GM19438 (cell line): Measurements from ENCODE around the gene CASP5.
"Not testable (repeated sequence)": the region's sequence is repeated elsewhere in the genome, so short reads cannot be mapped to it uniquely, and the experiment has no call there.

Experiments
- ATAC-seq: cut with Tn5 transposase; IDR thresholded peaks from one replicate; pipeline ENCODE4 v1.9.1; 2021; ENCODE audit warnings: low read depth; ENCODE audit not compliant: unreplicated experiment

Gene CASP5

DNA sequence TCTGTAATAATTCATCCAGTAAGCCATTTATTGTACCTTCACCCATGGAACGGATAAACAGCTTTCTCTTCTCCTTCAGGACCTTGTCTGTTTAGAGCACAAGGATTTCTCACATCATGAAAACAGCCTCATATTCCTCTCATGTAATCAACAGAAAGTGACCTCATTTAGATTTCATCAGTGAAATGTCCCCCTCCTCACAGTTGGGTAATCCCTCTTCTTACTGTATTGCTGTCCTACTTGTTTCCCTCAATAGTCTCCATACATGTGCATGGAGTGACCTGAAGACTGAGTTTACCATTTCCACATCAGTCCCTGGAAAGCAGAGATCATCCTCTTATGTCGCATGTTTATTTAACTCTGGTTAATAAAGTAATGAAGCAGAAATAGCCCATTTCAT lies 11.4 kb upstream of the CASP5 start:
- peak; percentile 24 for ATAC-seq

DNA sequence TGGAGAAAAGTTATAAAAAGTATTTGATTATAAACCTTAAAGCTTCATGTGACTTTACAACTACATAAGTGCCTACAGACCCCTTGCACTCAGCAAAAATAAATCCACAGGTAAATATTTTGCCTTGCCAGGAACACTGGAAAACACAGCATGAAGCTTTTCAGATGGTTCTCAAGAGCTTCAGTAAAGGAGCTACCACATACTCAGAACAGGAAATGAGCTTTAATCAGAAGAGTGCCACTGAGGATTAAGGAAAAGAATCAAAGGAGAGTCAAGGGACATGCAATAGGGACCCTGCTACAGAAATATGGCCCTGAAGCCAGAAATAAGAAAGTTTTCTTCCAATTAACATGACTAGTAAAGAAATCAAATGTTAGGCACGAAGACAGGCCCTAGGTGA lies 10.8 kb upstream of the CASP5 start:
- ATAC-seq, result no peak

DNA sequence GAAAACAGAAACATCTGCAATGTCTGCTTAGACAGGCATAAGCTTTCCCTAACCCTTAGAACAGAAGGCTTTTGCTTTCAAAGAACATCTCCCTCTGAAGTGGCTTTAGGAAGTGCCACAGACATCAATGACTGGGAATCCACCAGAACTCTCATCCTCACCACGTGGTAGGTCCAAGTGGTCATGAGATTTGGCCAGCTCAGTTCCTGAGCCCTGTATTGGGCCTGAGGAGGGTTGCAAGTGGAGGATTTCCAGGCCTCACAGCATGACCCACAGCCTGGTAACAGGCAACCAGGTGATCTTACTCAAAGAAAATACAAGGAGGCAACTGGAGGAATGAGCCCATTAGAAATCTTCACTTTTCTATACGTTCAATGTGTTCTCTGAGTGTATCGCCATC lies 10.4 kb upstream of the CASP5 start:
- ATAC-seq, result no peak

DNA sequence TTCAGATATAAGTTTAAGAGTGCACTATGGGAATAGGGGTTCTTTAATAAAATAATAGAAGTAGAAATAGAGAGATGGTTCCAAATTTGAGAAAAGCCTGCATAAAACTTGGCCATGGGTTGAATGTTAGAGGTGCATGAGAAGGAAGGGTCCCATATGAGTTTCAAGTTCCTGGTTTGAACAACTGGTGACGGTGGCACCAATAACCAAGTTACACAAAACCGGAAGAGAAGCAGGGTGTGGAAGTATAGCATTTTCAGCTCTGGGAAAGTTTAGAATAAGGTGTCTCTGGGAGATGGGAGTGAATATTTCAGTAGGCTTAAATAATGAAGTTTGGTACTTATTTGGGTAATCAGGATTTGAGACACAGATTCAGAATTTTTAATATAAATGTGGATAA lies 9.5 kb upstream of the CASP5 start:
- ATAC-seq, result no peak

DNA sequence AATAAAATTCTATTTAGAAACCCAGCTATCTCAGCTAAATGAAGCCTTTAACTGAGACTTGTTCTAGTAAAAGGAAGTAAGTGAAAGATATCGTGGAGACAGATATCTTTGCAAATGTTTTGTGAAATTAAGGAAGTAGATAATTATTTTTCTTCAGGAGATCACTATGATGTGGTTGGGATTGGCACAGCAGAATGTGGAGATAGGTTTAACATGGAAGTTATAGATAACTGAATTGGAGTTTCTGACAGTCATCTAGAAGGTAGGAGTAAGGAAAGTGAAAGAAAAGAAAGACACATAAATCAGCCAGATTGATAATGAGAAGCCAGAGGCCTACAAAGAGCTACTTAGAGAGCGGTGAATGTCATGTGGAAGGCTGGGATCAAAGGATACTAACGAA lies 4.7 kb upstream of the CASP5 start:
- no peak for ATAC-seq

DNA sequence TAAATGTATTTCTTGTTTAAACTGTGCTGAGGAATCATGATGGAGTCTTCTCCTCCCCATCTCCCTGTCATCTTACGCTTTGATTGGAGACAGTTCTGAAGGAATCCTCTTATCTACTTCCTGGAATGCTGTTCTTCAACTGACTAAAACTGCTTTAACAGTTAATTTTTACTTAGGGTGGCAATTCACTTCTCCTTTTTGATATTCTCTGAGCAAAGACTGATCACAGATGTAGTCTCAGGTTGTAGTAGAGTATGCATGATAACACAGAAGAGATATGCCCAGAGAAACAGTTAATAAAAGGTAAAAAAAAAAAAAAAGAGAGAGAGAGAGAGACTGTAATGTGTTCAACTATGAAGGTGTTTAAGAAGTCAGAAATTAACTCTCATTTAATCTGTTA lies 1.4 kb upstream of the CASP5 start:
- ATAC-seq, result no peak

DNA sequence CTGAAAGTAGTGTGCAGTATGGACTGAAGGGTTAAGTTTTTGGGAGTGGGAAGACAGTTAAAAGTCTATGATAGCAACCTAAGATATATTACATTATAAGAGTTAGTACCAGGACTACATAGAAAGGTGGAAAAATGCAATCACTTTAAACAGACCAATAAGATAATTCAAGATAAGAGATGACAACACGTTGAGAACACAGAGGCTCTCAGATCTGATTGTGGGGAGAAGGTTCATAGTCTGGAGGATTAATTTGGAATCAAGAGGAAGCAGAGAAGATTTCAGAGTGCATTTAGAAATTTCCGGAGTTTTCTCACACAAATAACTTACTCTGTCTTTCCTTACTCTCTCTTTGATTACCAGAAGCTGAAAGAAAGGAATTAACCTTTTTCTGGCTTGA lies 441 bp downstream of the CASP5 start:
- ATAC-seq, result no peak

DNA sequence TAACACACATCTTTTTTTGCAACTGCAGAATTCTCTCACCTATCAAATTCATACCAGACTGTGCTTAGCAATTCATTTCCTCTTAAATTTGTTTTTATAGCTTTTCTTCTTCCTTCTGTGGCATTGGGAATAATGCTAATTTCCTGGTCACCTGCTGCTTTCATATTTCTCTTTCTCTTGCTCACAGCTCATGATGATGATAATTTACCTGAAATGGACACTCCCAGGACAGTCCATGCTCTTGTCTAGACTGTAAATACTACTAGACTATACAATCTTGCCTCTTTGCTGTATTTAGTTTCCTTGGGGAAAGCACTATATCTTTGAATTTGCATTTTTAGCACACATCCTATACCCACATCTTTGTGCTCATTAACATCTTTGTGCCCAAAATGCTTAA lies 15.5 kb downstream of the CASP5 start:
- ATAC-seq, result no peak

DNA sequence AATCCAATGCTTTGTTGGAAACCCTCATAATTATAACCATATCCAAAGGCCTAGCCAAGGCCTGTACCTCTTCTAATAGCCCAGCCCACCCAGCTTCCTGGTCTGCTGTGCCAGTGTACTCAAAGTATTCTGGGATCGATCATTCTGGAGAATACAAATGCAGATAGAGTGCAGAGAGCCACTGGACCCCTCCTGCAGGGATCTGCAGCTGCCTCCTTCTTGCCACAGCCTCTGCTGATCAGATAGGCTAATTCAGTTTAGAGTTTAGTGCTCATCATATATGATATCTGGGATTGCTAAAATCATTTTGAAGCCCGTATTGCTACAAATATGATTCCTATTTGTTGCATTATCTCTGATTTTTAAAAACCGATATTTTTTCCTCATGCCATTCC lies 17.5 kb downstream of the CASP5 start:
- no peak for ATAC-seq

DNA sequence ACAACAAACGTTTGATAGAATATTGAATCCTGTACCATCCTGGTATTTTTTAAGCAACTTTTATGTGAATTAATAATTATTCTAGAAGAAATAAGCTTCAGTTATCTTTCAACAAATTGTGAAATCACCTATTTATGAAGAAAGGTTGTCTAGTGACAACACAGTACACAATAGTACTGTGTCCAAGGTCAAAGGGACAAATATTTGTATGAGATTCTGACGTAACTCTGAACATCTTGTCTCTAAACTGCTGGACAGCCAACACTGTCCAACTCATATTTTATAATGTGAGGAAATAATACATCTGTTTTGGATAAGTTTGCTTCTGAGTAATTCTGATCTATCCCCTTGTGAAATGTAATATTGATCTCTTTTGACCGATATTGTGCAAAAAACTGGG lies 18.9 kb downstream of the CASP5 start:
- ATAC-seq, result no peak

DNA sequence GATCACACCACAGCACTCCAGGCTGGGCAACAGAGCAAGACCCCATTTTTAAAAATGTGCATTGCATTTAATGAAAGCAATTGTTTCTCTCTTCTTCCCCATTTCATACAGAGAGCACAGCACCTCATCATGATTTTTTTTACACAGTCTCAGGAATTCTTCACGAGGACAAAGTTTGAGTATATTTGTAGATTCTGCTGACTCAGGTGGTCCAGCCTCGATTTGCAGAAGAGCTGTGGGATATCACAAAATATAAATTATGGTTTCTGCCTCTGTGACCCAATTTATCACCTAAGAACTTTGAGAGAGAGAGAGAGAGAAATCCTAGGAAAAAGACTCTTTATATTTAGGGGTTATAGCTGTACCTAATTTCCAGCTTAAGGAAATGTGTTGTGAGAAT lies 19.8 kb downstream of the CASP5 start:
- ATAC-seq, result no peak

DNA sequence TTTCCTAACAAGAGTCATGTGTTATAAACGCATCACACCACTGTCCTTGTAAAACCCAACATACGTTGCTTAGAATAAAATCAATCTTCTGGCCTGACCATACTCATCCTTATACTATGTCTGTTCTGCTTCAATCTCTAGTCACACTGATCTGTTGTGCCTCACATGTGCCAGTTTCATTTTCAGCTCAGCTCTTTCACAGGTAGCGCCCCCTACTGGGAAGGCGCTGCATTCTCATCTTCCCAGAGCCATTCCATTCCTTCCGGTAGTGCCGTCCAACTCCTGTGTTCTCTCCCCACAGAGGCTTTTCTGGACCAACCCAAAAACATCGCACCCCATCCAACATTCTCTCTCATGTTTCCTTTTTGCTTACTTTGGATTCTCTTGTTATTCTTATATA lies 22.2 kb downstream of the CASP5 start:
- ATAC-seq, result peak; percentile 81

DNA sequence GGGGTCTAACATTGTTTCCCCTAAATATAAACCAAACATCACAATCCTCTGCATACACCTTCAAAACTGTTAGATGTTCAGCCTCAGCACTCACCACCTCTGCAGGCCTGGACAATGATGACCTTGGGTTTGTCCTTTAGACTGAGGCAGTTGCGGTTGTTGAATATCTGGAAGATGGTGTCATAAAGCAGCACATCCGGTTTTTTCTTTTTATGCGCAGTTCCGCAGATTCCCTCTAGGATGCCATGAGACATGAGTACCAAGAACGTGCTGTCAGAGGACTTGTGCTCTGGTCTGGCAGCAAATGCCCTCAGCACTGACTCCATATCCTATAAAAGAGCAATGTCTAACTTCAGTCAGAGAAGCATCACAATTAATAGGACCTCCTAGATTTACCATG lies 22.8 kb downstream of the CASP5 start:
- no peak for ATAC-seq

DNA sequence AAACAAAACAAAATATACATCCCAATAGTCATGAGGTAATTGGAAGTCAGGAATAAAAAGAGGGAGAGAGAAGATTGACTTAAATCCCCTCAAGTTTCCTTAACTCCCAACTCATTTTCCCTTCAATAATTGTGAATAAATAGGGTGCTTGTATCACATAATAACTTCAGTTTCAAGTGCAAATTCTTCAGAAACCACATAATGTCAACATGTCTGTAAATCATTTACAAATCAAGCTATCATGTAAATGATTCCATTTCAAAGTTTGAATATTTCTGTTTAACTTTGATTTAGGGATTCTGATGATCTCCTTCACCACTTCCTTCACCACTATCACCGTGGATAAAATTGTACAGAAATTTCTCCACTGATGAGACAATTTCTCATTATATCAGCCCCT lies 23.2 kb downstream of the CASP5 start:
- no peak for ATAC-seq

DNA sequence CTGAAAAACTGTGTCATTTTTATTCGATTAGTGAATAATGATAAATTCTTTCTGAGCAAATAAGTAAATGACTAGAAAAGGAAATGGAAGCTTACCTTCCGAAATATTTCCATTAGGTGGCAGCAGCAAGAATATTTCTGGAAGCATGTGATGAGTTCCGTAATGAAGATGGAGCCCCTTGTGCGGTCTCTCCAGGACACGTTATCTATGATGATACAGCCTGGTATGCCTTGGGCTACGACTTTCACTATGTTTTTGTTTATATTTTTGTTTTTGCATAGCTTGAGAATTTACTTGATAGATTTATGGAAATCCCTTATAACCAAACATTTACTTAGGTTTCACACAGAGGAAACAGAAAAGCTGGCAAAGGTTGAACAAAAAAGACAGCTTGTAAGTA lies 25.7 kb downstream of the CASP5 start:
- no peak for ATAC-seq

DNA sequence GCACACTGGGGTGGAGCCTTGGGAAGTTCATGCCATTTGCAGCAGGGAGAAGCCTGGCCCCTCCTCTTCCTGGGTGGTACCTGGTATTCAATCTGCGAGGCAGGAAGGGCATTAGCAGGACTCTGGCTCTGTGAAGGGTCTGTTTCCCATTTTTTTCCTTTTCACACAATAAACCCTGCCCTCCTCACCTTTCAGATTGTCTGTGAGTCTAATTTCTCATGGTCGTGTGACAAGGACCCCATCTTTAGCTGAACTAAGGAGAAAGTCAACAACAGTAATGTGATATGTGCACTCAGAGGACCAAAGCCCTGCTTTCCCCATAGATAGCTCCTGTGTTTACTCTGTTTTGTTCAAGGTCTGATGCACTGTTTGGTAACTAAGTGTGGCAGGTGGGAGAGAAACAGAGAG lies 28.0 kb downstream of the CASP5 start:
- ATAC-seq, result no peak

DNA sequence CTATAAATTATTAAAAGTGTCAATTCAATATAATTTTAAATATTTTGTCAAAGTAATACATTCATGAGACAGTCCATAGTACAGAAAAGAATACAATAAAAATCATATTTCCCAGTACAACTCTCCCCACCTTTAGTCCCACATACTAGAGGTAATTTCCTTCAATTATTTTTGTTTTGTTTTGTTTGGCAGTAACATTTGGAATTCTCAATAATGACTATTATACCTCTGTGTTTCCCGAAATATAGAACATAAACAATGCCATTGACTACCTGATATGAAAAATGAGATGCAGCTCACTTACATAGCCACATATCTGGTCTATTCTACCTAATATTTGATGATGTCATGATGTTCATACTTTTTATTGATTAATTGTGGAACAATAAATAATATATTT lies 30.2 kb downstream of the CASP5 start:
- ATAC-seq, result no peak

DNA sequence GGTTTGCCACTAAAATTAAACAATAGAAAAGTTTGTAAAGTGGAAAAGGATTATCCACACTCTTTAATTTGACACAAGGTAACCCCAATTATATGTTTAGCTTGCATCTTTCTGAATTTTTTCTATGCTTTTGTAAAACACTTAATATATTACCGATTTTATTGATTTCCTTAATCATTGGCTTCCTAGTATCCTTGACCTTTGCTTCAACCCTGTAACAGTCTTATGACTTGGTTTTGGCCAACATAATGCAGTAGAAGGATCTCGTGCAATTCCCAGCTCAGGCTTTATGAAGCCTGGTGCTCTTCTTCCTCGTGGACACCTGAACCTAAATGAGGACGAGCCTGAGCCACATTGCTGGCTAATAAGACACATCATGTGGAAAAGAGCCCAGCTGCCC lies 31.0 kb downstream of the CASP5 start:
- no peak for ATAC-seq

DNA sequence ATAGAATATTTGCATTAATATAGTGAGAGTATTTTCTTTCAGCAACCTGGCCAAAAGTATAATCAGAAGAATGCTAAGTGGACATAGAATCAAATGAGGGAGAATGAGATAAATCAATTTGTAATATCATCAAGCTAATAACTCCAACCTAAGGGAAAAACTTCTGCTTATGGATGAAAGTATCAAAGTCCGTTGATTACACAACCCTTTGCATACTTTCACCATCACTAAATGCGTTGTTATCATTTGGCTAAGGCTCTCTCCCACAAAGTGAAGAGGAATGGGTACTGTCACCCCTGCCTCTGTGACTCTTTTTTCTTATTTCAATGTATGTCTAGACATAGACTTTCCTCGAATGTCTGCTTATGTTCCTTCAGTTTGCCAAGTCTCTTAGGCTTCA lies 38.2 kb downstream of the CASP5 start:
- no peak for ATAC-seq

DNA sequence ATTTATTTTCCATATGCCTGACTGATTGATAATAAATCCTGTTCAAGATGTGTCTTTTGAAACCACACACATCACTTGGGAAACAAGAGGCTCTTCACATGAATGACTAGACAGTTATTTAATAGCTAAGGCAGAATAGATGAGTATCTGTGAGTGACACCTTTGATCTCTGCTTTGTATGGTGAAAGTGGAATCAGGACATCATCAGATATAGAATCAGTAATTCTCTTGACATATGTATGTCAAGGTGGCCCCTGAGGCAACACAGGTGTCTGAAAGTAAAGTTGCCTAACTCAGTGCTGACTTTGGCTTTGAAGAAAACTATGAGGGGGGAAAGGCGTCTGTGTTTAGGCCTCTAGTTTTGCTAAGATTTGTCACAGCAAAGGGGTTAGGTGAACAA lies 43.1 kb downstream of the CASP5 start:
- no peak for ATAC-seq

DNA sequence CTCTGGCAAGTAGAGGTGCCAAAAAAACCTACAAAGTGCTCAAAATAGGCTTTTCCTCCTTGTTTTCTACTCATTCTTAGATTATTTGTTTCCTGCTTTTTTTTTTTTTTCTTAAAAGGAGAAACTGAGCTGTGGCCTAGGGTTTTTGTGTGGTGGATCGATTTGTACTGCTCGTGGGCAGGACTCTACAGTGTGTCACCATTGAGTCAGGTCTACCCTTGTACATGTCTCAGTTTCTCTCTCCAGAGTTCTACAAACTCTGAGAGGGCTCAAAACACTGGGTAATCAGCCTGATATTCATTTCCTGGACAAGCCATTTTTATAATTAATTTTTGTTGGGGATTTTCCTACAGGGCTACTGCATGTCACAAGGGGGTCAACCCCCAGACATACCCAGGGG lies 49.4 kb downstream of the CASP5 start:
- ATAC-seq, result no peak

DNA sequence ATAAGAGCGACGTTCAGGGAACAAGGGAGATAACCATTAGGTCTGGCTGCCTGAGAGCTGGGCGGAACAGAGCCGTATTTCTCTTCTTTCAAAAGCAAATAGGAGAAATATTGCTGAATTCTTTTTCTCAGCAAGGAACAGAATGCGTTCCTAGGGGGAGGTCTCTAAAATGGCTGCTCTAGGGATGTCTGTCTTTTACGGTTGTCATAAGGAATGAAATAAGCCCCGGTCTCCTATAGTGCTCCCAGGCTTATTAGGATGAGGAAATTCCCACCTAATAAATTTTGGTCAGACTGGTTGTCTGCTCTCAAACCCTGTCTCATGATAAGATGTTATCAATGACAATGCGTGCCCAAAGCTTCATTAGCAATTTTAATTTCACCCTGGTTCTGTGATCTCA lies 50.0 kb downstream of the CASP5 start:
- not testable (repeated sequence) for ATAC-seq

DNA sequence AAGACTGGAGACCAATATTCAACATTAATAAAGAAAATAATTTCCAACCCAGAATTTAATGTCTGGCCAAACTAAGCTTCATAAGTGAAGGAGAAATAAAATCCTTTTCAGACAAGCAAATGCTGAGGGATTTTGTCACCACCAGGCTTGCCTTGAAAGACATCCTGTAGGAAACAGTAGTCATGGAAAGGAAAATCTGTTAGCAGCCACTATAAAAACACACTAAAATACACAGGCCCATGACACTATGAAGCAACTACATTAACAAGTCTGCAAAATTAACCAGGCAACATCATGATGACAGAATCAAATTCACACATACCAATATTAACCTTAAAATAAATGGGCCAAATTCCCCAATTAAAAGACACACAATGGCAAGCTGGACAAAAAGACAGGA lies 52.2 kb downstream of the CASP5 start:
- ATAC-seq, result no peak
